Measurements from ENCODE around the gene UNC93B1.

Gene UNC93B1

GRCh38 chr11:68022531-68022930 is 18.6 kb upstream of the UNC93B1 start:
- no peak for DNase-seq

GRCh38 chr11:68021167-68021787 is 17.4 kb upstream of the UNC93B1 start:
- DNase-seq = no peak

- DNase-seq = no peak
Measured at GRCh38 chr11:68020575-68020974, 16.7 kb upstream of the UNC93B1 start.

- DNase-seq = no peak
Measured at GRCh38 chr11:68019486-68019885, 15.6 kb upstream of the UNC93B1 start.

GRCh38 chr11:68018730-68019190 is 14.9 kb upstream of the UNC93B1 start:
- DNase-seq = no peak

GRCh38 chr11:68017980-68018729 is 14.3 kb upstream of the UNC93B1 start:
- DNase-seq = no peak

- no peak for DNase-seq
Measured at GRCh38 chr11:68016904-68017817, 13.3 kb upstream of the UNC93B1 start.

GRCh38 chr11:68016161-68016903 is 12.4 kb upstream of the UNC93B1 start:
- DNase-seq = no peak

- DNase-seq = no peak
Measured at GRCh38 chr11:68015467-68015866, 11.6 kb upstream of the UNC93B1 start.

- DNase-seq = no peak
Measured at GRCh38 chr11:68014947-68015447, 11.1 kb upstream of the UNC93B1 start.

GRCh38 chr11:68014157-68014946 is 10.5 kb upstream of the UNC93B1 start:
- DNase-seq = no peak

GRCh38 chr11:68013611-68014156 is 9.8 kb upstream of the UNC93B1 start:
- no peak for DNase-seq

- DNase-seq = no peak
Measured at GRCh38 chr11:68012843-68013610, 9.1 kb upstream of the UNC93B1 start.

GRCh38 chr11:68012044-68012842 is 8.3 kb upstream of the UNC93B1 start:
- DNase-seq = no peak

- DNase-seq = no peak
Measured at GRCh38 chr11:68011051-68011943, 7.4 kb upstream of the UNC93B1 start.

- no peak for DNase-seq
Measured at GRCh38 chr11:68010090-68011041, 6.5 kb upstream of the UNC93B1 start, which contains the start of gene ALDH3B1. Gene ALDH3B1 (plus strand): TSS chr11:68010327. CDS start chr11:68015298, 4,971 bp downstream.
